Measurements from ENCODE around the gene ARHGEF35.

ARHGEF35 gene

GRCh38 chr7:144144426-144144825 lies 51.2 kb downstream of the ARHGEF35 start:
- TF ChIP-seq GABPA (IDR thresholded peaks at IDR 0.05; ENCODE audit: low read depth), result no peak
- no peak for TF ChIP-seq SPI1 (IDR thresholded peaks at IDR 0.05; ENCODE audit: borderline replicate concordance, low read depth)
- no peak for TF ChIP-seq CTCF (IDR thresholded peaks at IDR 0.05; ENCODE audit: insufficient read depth, low read length)
- TF ChIP-seq, protein P1, sequence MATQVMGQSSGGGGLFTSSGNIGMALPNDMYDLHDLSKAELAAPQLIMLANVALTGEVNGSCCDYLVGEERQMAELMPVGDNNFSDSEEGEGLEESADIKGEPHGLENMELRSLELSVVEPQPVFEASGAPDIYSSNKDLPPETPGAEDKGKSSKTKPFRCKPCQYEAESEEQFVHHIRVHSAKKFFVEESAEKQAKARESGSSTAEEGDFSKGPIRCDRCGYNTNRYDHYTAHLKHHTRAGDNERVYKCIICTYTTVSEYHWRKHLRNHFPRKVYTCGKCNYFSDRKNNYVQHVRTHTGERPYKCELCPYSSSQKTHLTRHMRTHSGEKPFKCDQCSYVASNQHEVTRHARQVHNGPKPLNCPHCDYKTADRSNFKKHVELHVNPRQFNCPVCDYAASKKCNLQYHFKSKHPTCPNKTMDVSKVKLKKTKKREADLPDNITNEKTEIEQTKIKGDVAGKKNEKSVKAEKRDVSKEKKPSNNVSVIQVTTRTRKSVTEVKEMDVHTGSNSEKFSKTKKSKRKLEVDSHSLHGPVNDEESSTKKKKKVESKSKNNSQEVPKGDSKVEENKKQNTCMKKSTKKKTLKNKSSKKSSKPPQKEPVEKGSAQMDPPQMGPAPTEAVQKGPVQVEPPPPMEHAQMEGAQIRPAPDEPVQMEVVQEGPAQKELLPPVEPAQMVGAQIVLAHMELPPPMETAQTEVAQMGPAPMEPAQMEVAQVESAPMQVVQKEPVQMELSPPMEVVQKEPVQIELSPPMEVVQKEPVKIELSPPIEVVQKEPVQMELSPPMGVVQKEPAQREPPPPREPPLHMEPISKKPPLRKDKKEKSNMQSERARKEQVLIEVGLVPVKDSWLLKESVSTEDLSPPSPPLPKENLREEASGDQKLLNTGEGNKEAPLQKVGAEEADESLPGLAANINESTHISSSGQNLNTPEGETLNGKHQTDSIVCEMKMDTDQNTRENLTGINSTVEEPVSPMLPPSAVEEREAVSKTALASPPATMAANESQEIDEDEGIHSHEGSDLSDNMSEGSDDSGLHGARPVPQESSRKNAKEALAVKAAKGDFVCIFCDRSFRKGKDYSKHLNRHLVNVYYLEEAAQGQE (IDR thresholded peaks at IDR 0.05; ENCODE audit: insufficient replicate concordance, low read depth), result no peak
- TF ChIP-seq POLR2AphosphoS5 (IDR thresholded peaks at IDR 0.05; ENCODE audit: low read depth), result no peak
- H3K27me3 ChIP-seq (ENCODE audit: insufficient read depth, poor library complexity, severe bottlenecking), result no peaks in the 10 kb centered on the region
- no peak overlapping the region for H3K4me3 ChIP-seq (replicated peaks; ENCODE audit: insufficient read depth, low read length)
- H3K27ac ChIP-seq (replicated peaks), result no peak overlapping the region
- DNase-seq (ENCODE audit: low read depth in 1 of 2, low spot score in 1 of 2), result no peak

GRCh38 chr7:144142187-144142586 lies 53.4 kb downstream of the ARHGEF35 start:
- TF ChIP-seq, protein P1 (IDR thresholded peaks at IDR 0.05; ENCODE audit: insufficient replicate concordance, low read depth), result no peak
- TF ChIP-seq POLR2AphosphoS5 (IDR thresholded peaks at IDR 0.05; ENCODE audit: low read depth) (no peak), CTCF (IDR thresholded peaks at IDR 0.05; ENCODE audit: insufficient read depth, low read length) (no peak), SPI1 (IDR thresholded peaks at IDR 0.05; ENCODE audit: borderline replicate concordance, low read depth) (no peak), GABPA (IDR thresholded peaks at IDR 0.05; ENCODE audit: low read depth) (no peak)
- Histone ChIP-seq H3K27me3 (ENCODE audit: insufficient read depth, poor library complexity, severe bottlenecking) (no peaks in the 10 kb centered on the region), H3K4me3 (replicated peaks; ENCODE audit: insufficient read depth, low read length) (no peak overlapping the region), H3K27ac (replicated peaks) (no peak overlapping the region)
- no peak for DNase-seq (ENCODE audit: low read depth in 1 of 2, low spot score in 1 of 2)

GRCh38 chr7:144137501-144137900 lies 58.1 kb downstream of the ARHGEF35 start:
- Histone ChIP-seq H3K27me3 (ENCODE audit: insufficient read depth, poor library complexity, severe bottlenecking) (no peaks in the 10 kb centered on the region), H3K27ac (replicated peaks) (no peak overlapping the region), H3K4me3 (replicated peaks; ENCODE audit: insufficient read depth, low read length) (no peak overlapping the region)
- TF ChIP-seq SPI1 (IDR thresholded peaks at IDR 0.05; ENCODE audit: borderline replicate concordance, low read depth) (no peak), CTCF (IDR thresholded peaks at IDR 0.05; ENCODE audit: insufficient read depth, low read length) (no peak), GABPA (IDR thresholded peaks at IDR 0.05; ENCODE audit: low read depth) (no peak), POLR2AphosphoS5 (IDR thresholded peaks at IDR 0.05; ENCODE audit: low read depth) (no peak)
- TF ChIP-seq, protein P1 (IDR thresholded peaks at IDR 0.05; ENCODE audit: insufficient replicate concordance, low read depth), result no peak
- DNase-seq (ENCODE audit: low read depth in 1 of 2, low spot score in 1 of 2), result no peak
